D721Med (cell line): ENCODE data around the gene PRDM2.

ENCODE experiments used
- DNase-seq: peaks from one replicate; pipeline ENCODE4 v3.0.0; 2011; ENCODE audit warnings: low spot score; ENCODE audit not compliant: insufficient read length
- FAIRE-seq: peaks from 2 replicates; lab custom pipeline; 2011; peaks lifted over from hg19 to GRCh38; lab: Jason Lieb, UNC
- CTCF ChIP-seq: IDR thresholded peaks from 2 replicates; pipeline ENCODE4 v1.5.1; 2012; ENCODE audit warnings: mild to moderate bottlenecking, control low read depth; ENCODE audit not compliant: insufficient read depth; ENCODE audit errors: missing control alignments

PRDM2 gene

GRCh38 chr1:13699936-13700520 is at the start of gene PRDM2:
TSS of gene PRDM2 (plus strand) at chr1:13700188. CDS start at chr1:13715606, 15,418 bp downstream.
- DNase-seq (no peak), FAIRE-seq (no peak)
- TF ChIP-seq CTCF: no peak

DNA sequence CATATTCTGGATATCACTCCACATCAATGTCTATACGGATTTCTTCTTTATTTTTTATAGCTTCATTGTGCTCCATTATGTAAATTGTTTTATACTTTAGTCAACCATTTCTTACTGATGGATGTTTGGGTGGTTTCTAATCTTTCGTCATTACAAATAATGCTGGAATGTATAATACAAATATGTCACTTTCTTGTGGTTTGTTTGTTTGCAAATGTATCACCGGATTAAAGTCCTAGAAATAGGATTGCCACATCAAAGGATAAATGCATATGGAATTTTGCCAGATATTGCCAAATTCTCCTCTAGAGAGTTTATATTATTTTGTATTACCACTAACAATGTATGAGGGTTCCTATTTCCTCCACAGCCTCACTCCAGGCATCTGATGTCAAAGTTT is 48.7 kb upstream of the PRDM2 start:
- DNase-seq (no peak), FAIRE-seq (no peak)
- TF ChIP-seq CTCF: no peak

GRCh38 chr1:13652238-13652637 is 47.8 kb upstream of the PRDM2 start:
- FAIRE-seq: no peak
- no peak for TF ChIP-seq CTCF
- no peak for DNase-seq

- DNase-seq (no peak), FAIRE-seq (no peak)
- no peak for TF ChIP-seq CTCF
These were observed 38.4 kb upstream of the PRDM2 start for GRCh38 chr1:13661539-13661938.

- FAIRE-seq (no peak), DNase-seq (no peak)
- TF ChIP-seq CTCF: no peak
These were observed 37.5 kb upstream of the PRDM2 start for GRCh38 chr1:13662493-13662892.

GRCh38 chr1:13663969-13664368 is 36.0 kb upstream of the PRDM2 start:
- DNase-seq (no peak), FAIRE-seq (no peak)
- TF ChIP-seq CTCF: no peak

- FAIRE-seq (no peak), DNase-seq (no peak)
- TF ChIP-seq CTCF: no peak
These were observed 35.5 kb upstream of the PRDM2 start for GRCh38 chr1:13664451-13664850.
